NAMALWA (cell line): ENCODE data around the gene TOGARAM2.

Experiments used
- DNase-seq: peaks from one replicate; pipeline ENCODE4 v3.0.0-alpha.2; 2015; ENCODE audit warnings: low spot score

The TOGARAM2 gene

GRCh38 chr2:29000481-29000880, 19.4 kb downstream of the TOGARAM2 start:
- DNase-seq, result peak; percentile 53

DNA sequence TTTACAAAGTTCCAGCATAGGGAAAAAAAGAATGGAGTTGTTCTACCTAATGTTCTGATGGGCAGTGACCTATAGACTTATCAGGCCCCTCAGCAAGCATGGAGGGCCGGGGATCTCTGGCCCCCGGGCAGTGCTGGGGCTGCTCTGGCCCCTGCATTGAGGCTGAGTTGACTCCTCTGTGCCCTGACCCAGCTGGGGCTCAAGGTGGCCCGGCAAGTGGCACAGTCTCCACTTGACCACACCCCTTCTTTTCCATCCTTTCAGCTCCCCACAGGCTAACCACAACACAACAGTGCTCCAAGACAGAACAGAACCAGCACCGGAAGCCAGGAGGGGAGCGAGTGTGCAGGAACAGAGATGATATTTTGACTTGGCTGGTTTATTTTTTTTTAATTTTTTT, 19.9 kb downstream of the TOGARAM2 start:
- DNase-seq, result no peak

DNA sequence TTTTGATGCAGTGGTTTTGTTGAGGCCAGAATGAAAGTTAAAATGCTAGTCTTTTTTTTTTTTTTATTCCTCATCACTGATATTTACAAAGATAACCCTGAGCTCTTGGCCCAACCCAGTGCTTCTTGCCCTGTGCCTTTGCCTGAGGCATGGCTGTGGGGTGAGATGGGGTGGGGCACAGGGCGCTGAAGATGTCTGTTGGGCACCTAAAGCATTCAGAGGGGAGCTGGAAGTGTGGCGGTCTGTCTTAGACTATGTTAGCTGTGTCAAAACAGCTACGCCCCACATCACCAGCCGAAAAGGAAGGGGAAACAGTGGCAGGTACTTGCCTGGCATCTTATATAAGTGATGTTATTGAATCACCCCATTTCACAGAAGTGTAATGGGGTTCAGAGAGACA, 20.7 kb downstream of the TOGARAM2 start:
- DNase-seq, result no peak

GRCh38 chr2:29004755-29005154, 23.7 kb downstream of the TOGARAM2 start:
- DNase-seq, result no peak

GRCh38 chr2:29005331-29005730, 24.2 kb downstream of the TOGARAM2 start:
- no peak for DNase-seq

DNA sequence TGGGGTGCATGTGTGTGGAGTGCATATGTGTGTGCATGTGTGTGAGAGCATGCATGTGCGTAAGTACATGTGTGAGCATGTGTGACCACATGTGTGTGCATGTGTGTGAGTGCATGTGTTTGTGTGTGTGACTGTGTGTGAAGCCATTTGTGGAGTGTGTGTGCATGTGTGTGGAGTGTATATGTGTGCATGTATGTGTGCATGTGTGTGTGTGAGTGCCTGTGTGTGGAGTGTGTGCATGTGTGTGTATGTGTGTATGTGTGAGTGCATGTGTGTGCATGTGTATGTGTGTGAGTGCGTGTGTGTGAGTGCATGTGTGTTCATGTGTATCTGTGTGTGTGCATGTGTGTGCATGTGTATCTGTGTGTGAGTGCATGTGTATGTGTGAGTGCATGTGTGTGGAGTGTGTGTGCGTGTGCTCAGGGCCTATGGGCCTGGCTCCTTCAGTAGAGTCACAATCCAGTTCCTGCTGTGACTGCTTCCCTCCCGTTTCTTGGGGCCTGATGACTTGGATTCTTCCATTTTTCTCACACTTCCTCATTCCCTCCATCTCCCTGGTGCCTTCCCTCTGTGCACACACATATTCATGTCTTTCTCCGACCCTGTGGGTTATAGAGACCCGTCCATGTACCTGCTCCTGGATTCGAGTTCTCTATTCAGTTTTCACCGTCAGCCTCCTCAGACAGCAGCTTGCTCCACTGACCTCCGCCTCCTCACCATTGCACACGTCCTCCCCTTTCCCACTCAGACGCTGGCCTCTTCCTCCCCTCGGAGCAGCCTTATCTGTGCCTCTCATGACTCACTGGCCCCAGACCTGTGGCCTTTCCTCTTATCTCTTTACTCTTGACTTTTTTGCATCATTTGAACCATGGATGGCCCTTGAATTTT, 25.2 kb downstream of the TOGARAM2 start:
- no peak for DNase-seq

GRCh38 chr2:29006980-29007301, 25.8 kb downstream of the TOGARAM2 start:
- no peak for DNase-seq

DNA sequence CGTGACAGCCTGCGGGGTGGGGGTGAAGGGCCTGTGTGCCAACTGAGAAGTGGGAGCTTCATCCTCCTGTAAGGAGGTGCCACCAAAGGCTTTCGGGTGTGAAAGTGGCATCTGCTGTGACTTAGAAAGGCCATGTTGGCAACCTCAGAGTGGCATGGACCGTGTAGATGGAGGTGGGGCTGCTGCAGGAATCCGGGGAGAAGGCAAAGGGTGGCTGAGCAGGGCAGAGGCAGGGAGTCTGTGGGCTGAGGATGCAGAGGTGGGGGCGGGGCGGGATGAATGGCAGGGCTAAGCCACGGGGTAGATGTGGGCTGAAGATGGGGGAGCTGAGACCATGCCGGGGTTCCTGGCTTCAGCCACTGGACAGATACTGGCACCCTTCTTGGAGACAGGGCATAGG, 28.2 kb downstream of the TOGARAM2 start:
- DNase-seq, result no peak

DNA sequence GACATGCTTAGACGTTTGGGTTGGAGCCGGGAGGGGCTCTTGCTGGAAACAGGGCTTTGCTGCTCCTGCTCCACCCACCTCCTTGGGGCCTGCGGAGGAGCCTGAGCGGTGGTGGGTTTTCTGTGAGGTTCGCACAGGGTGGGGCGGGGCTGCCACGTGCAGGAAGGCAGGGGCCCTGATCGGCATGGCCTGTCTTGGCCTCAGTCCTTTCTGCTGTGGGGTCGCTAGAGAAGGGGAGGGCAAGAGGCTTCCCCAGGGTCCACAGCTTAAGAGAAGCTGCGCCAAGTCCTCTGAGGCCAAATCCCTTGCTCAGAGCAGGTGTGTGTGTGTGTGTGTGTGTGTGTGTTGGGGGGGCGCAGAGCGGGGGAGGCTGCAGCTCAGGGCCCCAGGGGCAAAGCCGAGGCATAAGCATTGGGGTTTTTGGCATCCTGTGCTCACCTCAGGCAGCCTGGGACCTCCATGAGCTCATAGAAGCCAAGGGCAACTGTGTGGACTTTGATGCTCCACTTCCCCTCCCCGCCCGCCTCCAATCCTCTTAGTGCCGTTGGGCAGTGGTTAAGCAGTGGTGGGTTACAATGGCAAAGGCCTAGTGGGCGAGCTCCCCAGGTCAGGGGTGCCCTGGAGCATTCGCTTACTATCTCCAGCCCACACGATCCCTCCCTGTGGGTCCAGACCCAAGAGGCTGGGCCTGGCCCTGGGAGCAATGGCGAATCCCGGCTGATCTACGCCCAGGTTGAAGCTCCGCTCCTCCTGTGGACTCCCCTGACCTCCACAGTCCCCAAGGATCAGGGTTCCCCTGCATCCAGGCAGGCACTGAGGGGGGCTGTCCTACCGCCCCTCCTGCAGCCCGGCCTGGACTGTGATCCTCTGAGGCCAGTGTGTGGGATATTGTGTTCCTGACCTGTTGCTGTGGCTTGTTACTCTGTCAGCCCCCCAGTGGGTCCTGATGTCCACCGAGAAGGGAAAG, 28.9 kb downstream of the TOGARAM2 start:
- no peak for DNase-seq

GRCh38 chr2:29010946-29011345, 29.8 kb downstream of the TOGARAM2 start:
- DNase-seq, result no peak

- DNase-seq, result no peak
These were observed 30.4 kb downstream of the TOGARAM2 start for GRCh38 chr2:29011418-29012060.

DNA sequence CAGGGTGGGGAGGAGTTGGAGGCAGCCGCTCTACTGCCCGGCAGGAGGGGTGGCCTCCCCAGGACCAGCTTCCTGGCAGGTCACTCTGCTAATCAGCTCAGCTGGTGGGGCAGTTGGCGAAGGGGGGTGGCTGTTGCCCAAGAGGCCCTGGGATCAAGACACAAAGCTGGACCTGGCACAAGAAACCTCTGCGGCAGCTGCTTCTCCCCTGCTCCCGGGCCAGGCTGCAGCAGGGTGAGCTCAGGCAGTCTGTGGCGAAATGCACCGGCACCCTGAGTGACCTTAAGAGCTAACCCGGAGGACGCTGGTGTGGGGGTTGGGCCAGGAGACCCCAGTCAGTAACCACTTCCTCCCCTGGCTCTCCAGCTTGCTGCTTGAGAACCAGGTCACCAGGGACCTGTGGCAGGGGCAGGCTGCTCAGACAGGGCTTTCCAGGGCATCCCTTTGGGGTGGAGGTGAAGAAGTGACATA, 31.1 kb downstream of the TOGARAM2 start:
- no peak for DNase-seq

GRCh38 chr2:29013057-29013780, 32.1 kb downstream of the TOGARAM2 start:
- no peak for DNase-seq

- no peak for DNase-seq
These were observed 33.2 kb downstream of the TOGARAM2 start for GRCh38 chr2:29014331-29014730.

- DNase-seq, result no peak
These were observed 33.8 kb downstream of the TOGARAM2 start for GRCh38 chr2:29014811-29015421.

- no peak for DNase-seq
These were observed 34.8 kb downstream of the TOGARAM2 start for GRCh38 chr2:29015701-29016470.

DNA sequence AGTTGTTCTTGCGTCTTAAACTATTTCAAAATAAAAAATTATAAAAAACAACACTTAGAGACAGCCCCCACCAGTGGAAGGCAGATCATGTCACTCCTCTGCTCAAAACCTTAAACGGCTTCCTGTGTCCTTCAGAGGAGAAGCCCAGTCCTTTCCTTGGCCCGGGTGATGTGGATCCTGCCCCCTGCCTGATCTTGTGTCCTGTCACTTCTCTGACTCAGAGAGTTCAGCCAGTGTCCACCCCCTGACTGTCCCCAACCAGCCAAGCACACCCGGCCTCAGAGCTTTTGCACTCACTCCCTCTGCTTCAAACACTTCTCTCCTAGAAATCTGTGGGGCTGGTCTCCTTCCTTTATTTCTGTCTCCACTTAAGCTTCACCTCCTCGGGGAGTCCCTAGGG, 35.4 kb downstream of the TOGARAM2 start:
- DNase-seq, result no peak

DNA sequence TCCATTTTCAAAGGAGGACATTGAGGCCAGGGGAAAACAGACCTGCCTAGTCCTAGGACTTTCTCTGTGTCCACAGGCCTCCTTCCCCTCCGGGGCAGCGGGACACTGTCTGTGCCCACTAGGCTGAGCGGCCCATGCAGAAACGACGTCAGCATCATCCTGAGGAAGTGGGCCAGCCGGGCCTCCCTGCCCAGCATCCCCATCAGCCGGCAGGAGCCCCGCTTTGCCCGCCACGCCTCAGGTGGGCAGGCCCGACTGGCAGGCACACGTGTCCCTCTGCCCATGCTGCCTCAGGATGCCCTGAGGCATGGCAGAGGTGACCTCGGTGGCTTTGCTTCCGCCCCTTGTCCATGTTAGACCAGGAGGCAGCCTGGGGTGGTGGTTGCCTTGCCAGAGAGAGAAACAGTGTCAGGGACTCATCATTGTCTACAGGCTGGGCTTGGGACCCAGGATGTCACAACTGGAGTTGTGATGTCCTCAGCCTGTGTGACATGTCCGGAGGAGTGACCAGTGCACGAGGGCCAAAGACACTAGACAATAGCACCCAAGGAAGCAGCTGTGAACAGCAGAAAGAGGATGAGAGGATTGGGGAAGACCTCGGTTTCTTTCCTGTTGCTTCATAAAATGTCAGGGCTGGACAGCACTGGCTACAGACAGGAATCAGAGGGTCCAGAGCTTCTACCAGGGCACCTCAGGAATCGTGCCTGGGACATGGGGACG, 36.8 kb downstream of the TOGARAM2 start:
- no peak for DNase-seq

- no peak for DNase-seq
These were observed 40.8 kb downstream of the TOGARAM2 start for GRCh38 chr2:29021886-29022285.

DNA sequence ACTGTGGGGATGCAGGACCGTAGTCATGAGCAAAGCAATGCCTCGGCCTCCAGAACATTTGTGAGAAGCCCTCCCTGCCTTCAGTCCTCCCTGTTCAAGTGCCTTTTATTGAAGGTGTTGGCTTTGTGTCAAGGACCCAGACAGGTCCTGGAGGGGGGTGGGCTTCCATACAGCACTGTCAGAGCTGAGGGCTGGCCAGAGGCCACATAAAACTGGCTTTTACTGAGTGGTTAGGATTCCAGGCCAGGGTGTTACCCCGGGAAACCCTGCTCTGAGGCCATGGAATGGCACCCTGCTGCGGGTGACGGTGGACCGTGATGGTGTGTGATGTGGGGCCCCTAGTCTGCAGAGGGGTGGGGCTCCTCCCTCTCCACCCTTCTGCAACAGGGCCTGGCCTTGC, 41.6 kb downstream of the TOGARAM2 start:
- no peak for DNase-seq
